Suprapubic skin (tissue), 4 donors: ENCODE data around the gene ZNF823. TPM values are rescaled to one million over a fixed set of nuclear protein-coding genes. Genes with fewer than 3 reads are reported as not detected.

Source experiments
- DNase-seq, 2 donors: peaks; one replicate each; pipeline ENCODE4 v3.0.0-alpha.2; 2019; ENCODE audit warnings: low spot score in 2 of 2
- H3K27ac ChIP-seq: fragments of 200-600 bp; sonication (generic); one replicate; pipeline ENCODE4 v1.5.1; 2019
- H3K27me3 ChIP-seq: fragments of 200-600 bp; sonication (generic); one replicate; pipeline ENCODE4 v1.5.1; 2019
- H3K36me3 ChIP-seq: fragments of 200-600 bp; sonication (generic); one replicate; pipeline ENCODE4 v1.5.1; 2019
- H3K4me1 ChIP-seq: fragments of 200-600 bp; sonication (generic); one replicate; pipeline ENCODE4 v1.5.1; 2019
- H3K4me3 ChIP-seq: fragments of 200-600 bp; sonication (generic); one replicate; pipeline ENCODE4 v1.5.1; 2019; ENCODE audit warnings: mild to moderate bottlenecking
- H3K9me3 ChIP-seq: fragments of 200-600 bp; sonication (generic); one replicate; pipeline ENCODE4 v1.5.1; 2019
- CTCF ChIP-seq, 2 donors: fragments of 200-600 bp in 1 of 2; fragments of 450-650 bp in 1 of 2; sonication (generic) in 1 of 2; IDR thresholded peaks; one replicate each; pipeline ENCODE4 v1.5.1; 2016 to 2019; ENCODE audit warnings: antibody characterized with exemption in 2 of 2, mild to moderate bottlenecking in 1 of 2, moderate library complexity in 1 of 2
- EP300 ChIP-seq: sonication (generic); formaldehyde crosslinking; IDR thresholded peaks from one replicate; pipeline ENCODE4 v1.6.1; 2017; ENCODE audit warnings: antibody characterized with exemption
- POLR2A ChIP-seq, 2 donors: fragments of 450-650 bp; IDR thresholded peaks; one replicate each; pipeline ENCODE4 v1.6.1; 2017; ENCODE audit warnings: antibody characterized with exemption in 2 of 2, mild to moderate bottlenecking in 2 of 2, moderate library complexity in 2 of 2
- POLR2AphosphoS5 ChIP-seq, 3 donors: sonication (generic); formaldehyde crosslinking; IDR thresholded peaks; one replicate each; pipeline ENCODE4 v1.6.1; 2017; ENCODE audit warnings: antibody characterized with exemption in 3 of 3
- WGBS: methylation state at CpG from one replicate; pipeline ENCODE4 v1.1.5; 2018; 5-methylcytosine and 5-hydroxymethylcytosine counted together
- total RNA-seq, 4 donors: library from RNA; depleted of rRNA; stranded (reverse); fragments of >200 nt; gene quantifications; one replicate each; pipeline ENCODE4 v1.1.0, GENCODE V29; 2016

Gene ZNF823
- total RNA-seq: 10 to 100 TPM in 2 of 4 donors, 1 to 10 TPM in 2; 6.8 to 12.3 (median 10.1) TPM

DNA sequence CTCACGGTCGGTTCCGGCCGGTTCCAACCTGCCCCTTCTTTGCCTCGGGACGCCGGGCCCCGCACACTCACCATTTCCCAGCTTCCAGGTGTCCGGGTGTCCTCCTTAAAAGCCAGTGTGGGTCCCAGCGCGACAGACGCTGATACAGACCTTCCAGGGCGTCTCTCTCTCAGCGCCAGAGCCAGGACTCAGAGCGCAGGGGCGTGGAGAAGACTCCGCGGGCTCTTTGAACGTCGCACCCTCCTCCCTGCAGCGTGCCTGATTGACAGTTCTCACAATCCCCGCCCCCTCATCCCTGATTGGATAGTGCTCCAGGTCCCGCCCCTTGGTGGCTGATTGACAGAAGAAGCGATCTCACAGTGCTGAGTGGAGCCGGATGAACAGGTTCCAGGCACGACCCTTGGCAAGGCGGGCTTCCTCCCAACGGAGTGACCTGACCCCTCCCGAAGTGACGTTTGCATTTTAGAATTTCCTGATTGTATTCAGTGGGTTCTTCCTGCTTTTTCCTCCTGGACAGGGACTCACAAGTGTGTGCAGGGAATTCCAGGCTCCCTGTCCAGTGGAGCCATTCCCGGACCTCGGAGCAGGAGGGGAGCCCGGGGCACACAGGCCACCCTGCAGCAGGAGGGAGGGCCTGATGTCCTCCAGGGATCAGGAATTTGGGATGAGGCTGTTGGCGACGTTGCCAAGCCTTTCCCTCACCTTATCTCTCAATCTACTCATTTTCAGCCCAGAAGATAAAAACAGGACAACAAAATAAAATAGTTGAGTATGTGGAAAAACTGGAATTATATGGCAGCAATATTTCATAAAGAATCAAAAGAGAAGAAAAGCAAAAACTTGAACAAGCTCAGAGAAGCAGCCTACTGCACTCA is at the start of gene ZNF823:
ZNF823 (minus strand) TSS at position 201 of the 875 bp plus-strand sequence; CDS start at position 74, 127 bp downstream.
- H3K36me3 ChIP-seq: no peaks in the 10 kb centered on the region
- DNase-seq: peak; percentile 100
- H3K4me1 ChIP-seq: peaks cover 35% of the 10 kb centered on the region
- H3K4me3 ChIP-seq: peak within 1 kb of the TSS; percentile 98
- H3K27me3 ChIP-seq: no peaks in the 10 kb centered on the region
- peak within 1 kb of the TSS; percentile 91 for H3K27ac ChIP-seq
- under 1% methylated on average over 18 of the region's 35 CpGs for WGBS
- TF ChIP-seq CTCF (IDR thresholded peaks at IDR 0.05) (no peak), POLR2A (IDR thresholded peaks at IDR 0.05) (peak in 1 of 2 donors; percentile 33)
- no peaks in the 10 kb centered on the region for H3K9me3 ChIP-seq

- no peak for TF ChIP-seq POLR2A (IDR thresholded peaks at IDR 0.05)
- TF ChIP-seq POLR2AphosphoS5 (IDR thresholded peaks at IDR 0.05): no peak
- no peak for TF ChIP-seq EP300
- TF ChIP-seq CTCF (IDR thresholded peaks at IDR 0.05): no peak
- Histone ChIP-seq H3K4me3 (no peak overlapping the region), H3K9me3 (peaks cover 25% of the 10 kb centered on the region), H3K27me3 (no peaks in the 10 kb centered on the region), H3K4me1 (no peaks in the 10 kb centered on the region), H3K27ac (no peak overlapping the region), H3K36me3 (no peaks in the 10 kb centered on the region)
- DNase-seq: no peak
- 78% methylated on average over 3 of the region's 3 CpGs for WGBS
These were observed 48.8 kb upstream of the ZNF823 start for GRCh38 chr19:11787536-11787935.

DNA sequence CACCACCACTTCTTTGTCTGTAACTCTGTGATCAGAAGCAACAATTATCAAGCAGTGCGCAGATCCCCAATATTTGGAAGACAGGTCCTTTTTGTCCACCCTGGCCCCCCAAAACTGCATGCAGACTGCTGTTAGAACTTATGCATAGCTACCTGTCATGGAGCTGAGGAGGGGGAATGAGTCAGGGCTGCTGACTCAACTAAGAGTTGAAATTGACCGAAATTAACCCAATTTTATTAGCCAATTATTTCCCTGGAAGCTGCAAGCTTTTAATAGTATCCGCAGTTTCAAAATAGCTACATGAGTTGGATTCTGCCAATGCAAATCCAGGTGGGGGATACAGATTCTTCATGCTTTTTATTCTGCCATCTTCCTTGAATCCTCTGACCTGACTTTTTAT is 45.6 kb upstream of the ZNF823 start:
- Histone ChIP-seq H3K4me1 (no peaks in the 10 kb centered on the region), H3K9me3 (peaks cover 31% of the 10 kb centered on the region), H3K27me3 (no peaks in the 10 kb centered on the region), H3K36me3 (peaks cover 25% of the 10 kb centered on the region), H3K4me3 (no peak overlapping the region), H3K27ac (no peak overlapping the region)
- 99% methylated on average over 3 of the region's 3 CpGs for WGBS
- TF ChIP-seq POLR2A (IDR thresholded peaks at IDR 0.05) (no peak), CTCF (IDR thresholded peaks at IDR 0.05) (no peak), EP300 (no peak), POLR2AphosphoS5 (IDR thresholded peaks at IDR 0.05) (no peak)
- no peak for DNase-seq

DNA sequence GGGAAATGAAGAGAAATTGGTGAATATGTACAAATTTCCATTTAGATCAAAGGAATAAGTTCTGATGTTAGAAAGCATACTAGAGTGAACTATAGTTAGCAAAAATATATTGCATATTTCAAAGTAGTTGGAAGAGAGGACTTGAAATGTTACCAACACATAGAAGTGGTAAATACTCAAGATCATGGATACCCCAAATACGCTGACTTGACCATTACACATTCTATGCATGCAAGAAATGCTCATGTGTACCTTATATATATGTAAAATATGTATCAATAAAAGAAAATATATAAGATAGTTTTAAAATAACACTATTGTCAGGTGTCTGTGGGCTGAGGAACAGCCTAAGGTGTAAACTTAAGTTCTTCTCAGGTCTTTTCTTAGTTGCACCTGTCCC is 45.0 kb upstream of the ZNF823 start:
- TF ChIP-seq POLR2AphosphoS5 (IDR thresholded peaks at IDR 0.05) (no peak), EP300 (no peak), CTCF (IDR thresholded peaks at IDR 0.05) (no peak), POLR2A (IDR thresholded peaks at IDR 0.05) (no peak)
- peaks cover 31% of the 10 kb centered on the region for H3K36me3 ChIP-seq
- peaks cover 30% of the 10 kb centered on the region for H3K9me3 ChIP-seq
- no peaks in the 10 kb centered on the region for H3K27me3 ChIP-seq
- DNase-seq: no peak
- H3K27ac ChIP-seq: no peak overlapping the region
- 93% methylated on average over 1 of the region's 1 CpG for WGBS
- H3K4me1 ChIP-seq: no peaks in the 10 kb centered on the region
- H3K4me3 ChIP-seq: no peak overlapping the region

DNA sequence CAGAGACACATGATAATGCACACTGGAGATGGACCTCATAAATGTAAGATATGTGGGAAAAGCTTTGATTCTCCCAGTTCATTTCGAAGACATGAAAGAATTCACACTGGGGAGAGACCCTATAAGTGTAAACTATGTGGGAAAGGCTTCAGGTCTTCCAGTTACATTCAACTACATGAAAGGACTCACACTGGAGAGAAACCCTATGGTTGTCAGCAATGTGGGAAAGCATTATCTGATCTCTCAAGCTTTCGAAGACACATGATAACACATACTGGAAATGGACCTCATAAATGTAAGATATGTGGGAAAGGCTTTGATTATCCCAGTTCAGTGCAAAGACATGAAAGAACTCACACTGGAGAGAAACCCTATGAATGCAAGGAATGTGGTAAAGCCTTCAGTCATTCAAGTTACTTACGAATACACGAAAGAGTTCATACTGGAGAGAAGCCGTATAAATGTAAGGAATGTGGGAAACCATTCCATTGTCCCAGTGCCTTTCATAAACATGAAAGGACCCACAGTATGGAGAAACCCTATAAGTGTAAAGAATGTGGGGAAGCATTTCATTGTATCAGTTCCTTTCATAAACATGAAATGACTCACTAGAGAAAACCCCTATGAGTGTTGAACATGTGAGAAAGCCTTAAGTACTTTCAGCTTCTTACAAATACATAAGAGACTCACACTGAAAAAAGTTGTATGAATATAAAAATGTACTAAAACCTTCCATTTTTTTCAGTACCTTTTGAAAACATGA is 42.7 kb upstream of the ZNF823 start:
- no peaks in the 10 kb centered on the region for H3K27me3 ChIP-seq
- peaks cover 51% of the 10 kb centered on the region for H3K36me3 ChIP-seq
- WGBS: 95% methylated on average over 5 of the region's 5 CpGs
- no peak for DNase-seq
- H3K4me1 ChIP-seq: no peaks in the 10 kb centered on the region
- H3K27ac ChIP-seq: no peak overlapping the region
- no peak overlapping the region for H3K4me3 ChIP-seq
- no peak for TF ChIP-seq CTCF (IDR thresholded peaks at IDR 0.05)
- no peak for TF ChIP-seq EP300
- no peak for TF ChIP-seq POLR2A (IDR thresholded peaks at IDR 0.05)
- peaks cover 26% of the 10 kb centered on the region for H3K9me3 ChIP-seq
